Left ventricle myocardium superior (tissue), 1 donor: ENCODE results near the gene IGFBP1. TPM values are rescaled to one million over a fixed set of nuclear protein-coding genes. Genes with fewer than 3 reads are reported as not detected.
"Not testable (repeated sequence)": the region's sequence is repeated elsewhere in the genome, so short reads cannot be mapped to it uniquely, and the experiment has no call there.

Source experiments
- ATAC-seq: fragments of 200-7000 bp; cut with Tn5 transposase; one replicate; pipeline ENCODE4 v1.9.1; 2020; ENCODE audit warnings: mild to moderate bottlenecking, moderate library complexity
- DNase-seq: peaks from one replicate; pipeline ENCODE4 v3.0.0-alpha.2; 2020
- intact Hi-C: fragments of 100-400 bp; cut with micrococcal nuclease; formaldehyde crosslinking; loops from one replicate; pipeline ENCODE4 v1.11.0; 2022
- total RNA-seq: library from RNA; stranded (reverse); fragmentation: NEBNext Ultra II Directional; extraction: Animal tissue kit (Norgen Biotek cat#: 25700); gene quantifications from one replicate; pipeline ENCODE4 v1.2.1, GENCODE V29; 2021
- donor health status: DM: no; HTN: yes; CAD: no; lungs with severe emphysema.

IGFBP1 gene
- total RNA-seq, 1 donor from 2014 or later: not detected

DNA sequence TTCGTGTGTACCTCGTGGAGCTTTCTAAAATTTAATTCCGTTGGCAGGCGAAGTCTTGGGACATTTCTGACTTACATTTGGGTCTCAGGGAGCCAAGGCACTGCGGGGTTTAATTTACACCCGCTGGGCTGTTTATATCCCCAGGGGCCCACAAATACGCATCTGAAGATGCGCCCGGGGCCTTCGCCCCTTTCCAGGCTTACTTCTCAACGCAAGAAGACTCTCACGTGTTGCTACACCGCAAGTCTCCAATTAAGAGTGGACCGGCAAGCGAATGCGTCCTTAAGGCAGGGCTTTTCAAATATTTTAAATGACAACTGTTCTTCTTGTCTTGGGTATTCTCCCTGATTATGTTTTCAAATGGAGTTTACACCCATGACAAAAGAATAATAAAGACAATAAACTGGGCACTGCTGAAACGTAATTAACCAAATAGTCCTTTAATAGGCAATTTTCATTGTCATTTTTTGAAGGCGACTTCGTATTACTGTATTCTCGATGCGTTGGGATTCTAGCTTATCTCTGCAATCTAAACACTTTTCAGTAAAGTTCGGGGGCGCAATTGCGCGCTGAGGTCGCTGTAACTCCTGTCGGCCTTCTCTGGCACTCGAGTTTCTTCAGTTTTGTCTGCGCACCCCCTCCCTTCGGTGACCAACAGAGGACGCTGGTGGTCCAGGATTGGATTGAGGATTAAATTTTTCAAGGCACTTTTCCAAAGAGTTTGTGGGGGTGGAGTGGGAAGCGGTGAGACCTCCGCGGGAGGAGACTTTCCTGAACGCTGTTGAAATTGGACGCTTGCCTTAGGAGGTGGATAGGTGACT lies 33.6 kb downstream of the IGFBP1 start:
- intact Hi-C loops: loop anchor here (5.0 to 10.0 kb wide), 2 partner anchors 430 to 1163 kb away; no protein-coding TSS in a partner anchor
- peak; percentile 51 for ATAC-seq
- DNase-seq: peak; percentile 73

DNA sequence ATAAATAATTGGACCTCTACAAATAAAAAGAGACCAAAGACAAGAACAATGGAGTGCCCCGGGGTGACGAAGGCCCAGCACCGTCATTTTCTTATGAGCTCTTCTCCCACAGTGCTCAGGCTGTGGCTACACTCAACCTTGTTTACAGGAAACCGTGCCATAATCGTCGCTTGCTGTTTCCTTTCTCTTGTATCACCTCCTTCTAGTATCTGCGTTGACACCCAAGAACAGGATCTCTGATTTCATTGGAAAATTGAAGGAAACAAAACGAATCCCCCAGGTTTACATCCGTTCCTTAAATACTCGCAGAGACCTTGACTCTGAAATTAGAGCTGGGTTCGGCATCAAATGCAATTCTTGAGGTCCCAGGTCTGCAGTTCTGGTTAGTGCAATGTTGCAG lies 34.5 kb downstream of the IGFBP1 start:
- ATAC-seq (peak; percentile 18), DNase-seq (no peak)
- intact Hi-C loops: loop anchor here (5.0 to 10.0 kb wide), 2 partner anchors 429 to 1162 kb away; no protein-coding TSS in a partner anchor

DNA sequence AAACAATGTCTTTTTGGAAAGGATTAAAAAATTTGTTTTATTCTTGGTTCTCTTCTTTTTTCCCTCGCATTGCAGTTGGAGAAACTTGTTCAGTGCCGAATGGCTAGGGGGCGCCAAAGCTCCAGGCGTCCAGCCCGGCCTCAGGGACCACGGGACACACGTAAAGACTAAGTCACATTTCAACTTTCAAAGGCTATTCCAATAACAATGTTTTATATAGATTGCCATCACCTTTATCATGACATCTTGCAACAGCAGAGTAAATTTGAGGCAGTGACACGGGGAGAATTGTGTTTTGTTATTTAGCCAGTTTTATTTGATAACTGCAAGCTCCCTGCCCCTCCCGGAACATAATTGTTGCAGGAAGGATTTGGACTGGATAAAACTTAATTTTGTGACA lies 35.0 kb downstream of the IGFBP1 start:
- DNase-seq: peak; percentile 86
- intact Hi-C loops: loop anchor here (5.0 to 10.0 kb wide), 2 partner anchors 429 to 1162 kb away; no protein-coding TSS in a partner anchor
- peak; percentile 57 for ATAC-seq

- no peak for ATAC-seq
- no peak for DNase-seq
- intact Hi-C loops: loop anchor here (5.0 to 10.0 kb wide), 2 partner anchors 428 to 1161 kb away; no protein-coding TSS in a partner anchor
These were observed 35.5 kb downstream of the IGFBP1 start for GRCh38 chr7:45923818-45924217.

DNA sequence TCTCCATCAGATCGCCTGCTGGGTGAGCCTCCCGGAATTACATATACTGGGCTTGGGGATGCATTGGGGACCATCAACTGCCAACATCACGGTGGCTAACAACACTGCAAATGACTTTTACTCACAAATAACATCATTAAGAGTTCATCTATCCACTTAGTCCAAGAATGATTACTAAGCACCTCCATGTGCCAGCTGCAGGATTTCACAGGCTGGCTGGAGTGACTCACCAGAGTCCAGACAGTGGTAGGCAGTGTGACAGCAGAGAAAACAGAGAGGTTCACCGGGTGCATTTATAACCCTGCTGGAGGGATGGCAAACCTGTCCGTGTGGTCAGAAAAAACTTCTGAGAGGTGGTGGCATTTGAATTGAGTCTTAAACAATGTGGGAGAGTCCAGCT lies 36.0 kb downstream of the IGFBP1 start:
- intact Hi-C loops: loop anchor here (5.0 to 10.0 kb wide), 2 partner anchors 428 to 1161 kb away; no protein-coding TSS in a partner anchor
- no peak for ATAC-seq
- no peak for DNase-seq

- intact Hi-C loops: loop anchor here (10.0 kb wide), 1 partner anchor 1157 kb away; no protein-coding TSS in a partner anchor
- DNase-seq (no peak), ATAC-seq (no peak)
These were observed 39.4 kb downstream of the IGFBP1 start for GRCh38 chr7:45927721-45928120.

DNA sequence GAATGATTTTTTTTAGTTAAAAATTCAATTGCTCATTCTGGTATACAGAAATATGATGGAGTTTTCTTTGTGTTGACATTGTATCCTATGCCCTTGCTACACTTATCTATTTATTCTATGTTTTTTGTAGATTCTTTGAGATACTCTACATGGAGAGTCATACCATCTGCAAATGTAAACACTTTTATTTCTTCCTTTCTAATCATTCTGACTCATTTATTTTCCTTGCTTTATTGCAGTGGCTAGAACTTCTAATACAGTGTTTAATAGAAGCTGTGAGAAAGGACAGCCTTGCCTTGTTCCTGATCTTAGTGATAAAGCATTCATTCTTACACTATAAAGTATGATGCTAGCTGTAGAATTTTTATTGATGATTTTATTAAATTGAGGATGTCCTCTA lies 42.7 kb downstream of the IGFBP1 start:
- no peak for DNase-seq
- ATAC-seq: no peak
- intact Hi-C loops: no loop called here

- DNase-seq (no peak), ATAC-seq (no peak)
- intact Hi-C loops: no loop called here
These were observed 49.0 kb downstream of the IGFBP1 start for GRCh38 chr7:45937301-45937700.

GRCh38 chr7:45937862-45938261 lies 49.6 kb downstream of the IGFBP1 start:
- DNase-seq (no peak), ATAC-seq (no peak)
- intact Hi-C loops: no loop called here

GRCh38 chr7:45938626-45939302 lies 50.5 kb downstream of the IGFBP1 start:
- ATAC-seq (no peak), DNase-seq (no peak)
- intact Hi-C loops: no loop called here

GRCh38 chr7:45939574-45939973 lies 51.3 kb downstream of the IGFBP1 start:
- intact Hi-C loops: no loop called here

GRCh38 chr7:45940237-45940781 lies 52.0 kb downstream of the IGFBP1 start:
- ATAC-seq, DNase-seq, intact Hi-C loops: not testable (repeated sequence)

More at GRCh38 chr7:45939574-45939973, 51.3 kb downstream of the IGFBP1 start:
- ATAC-seq (no peak), DNase-seq (no peak)

GRCh38 chr7:45940939-45941338 lies 52.7 kb downstream of the IGFBP1 start:
- DNase-seq: no peak
- intact Hi-C loops: no loop called here
- no peak for ATAC-seq

Other genes starting within 250 kb of the IGFBP1 start
- not detected for gene CCDC201, start 15.4 kb upstream of the IGFBP1 start, total RNA-seq
- gene IGFBP3, start 32.8 kb downstream of the IGFBP1 start, total RNA-seq: 46.0 TPM